Heart right ventricle (tissue), 16 donors: Measurements from ENCODE around the gene HNRNPA1. TPM values are rescaled to one million over a fixed set of nuclear protein-coding genes. Genes with fewer than 3 reads are reported as not detected.

Source experiments
- ATAC-seq, 8 donors: fragments of 200-7000 bp; cut with Tn5 transposase; one replicate each; pipeline ENCODE4 v1.9.1; 2020; ENCODE audit warnings: mild to moderate bottlenecking in 8 of 8, moderate library complexity in 8 of 8, moderate number of reproducible peaks in 1 of 8
- DNase-seq, 2 donors: peaks; one replicate each; pipeline ENCODE4 v3.0.0-alpha.2; 2020
- H3K27ac ChIP-seq, 10 donors: fragments of 200-600 bp; sonication (generic) in 2 of 10; one replicate each; pipeline versions ENCODE4 v1.5.0 to v1.8.0; 2020 to 2022; ENCODE audit warnings: mild to moderate bottlenecking in 3 of 10
- H3K27me3 ChIP-seq, 7 donors: fragments of 200-600 bp; one replicate each; pipeline ENCODE4 v1.8.0; 2021 to 2022; ENCODE audit warnings: mild to moderate bottlenecking in 2 of 7
- H3K36me3 ChIP-seq, 9 donors: fragments of 200-600 bp; sonication (generic) in 1 of 9; one replicate each; pipeline versions ENCODE4 v1.5.0 to v1.8.0; 2020 to 2022; ENCODE audit warnings: mild to moderate bottlenecking in 2 of 9
- H3K4me1 ChIP-seq, 9 donors: fragments of 200-600 bp; sonication (generic) in 1 of 9; one replicate each; pipeline versions ENCODE4 v1.5.0 to v1.8.0; 2020 to 2022; ENCODE audit warnings: mild to moderate bottlenecking in 4 of 9
- H3K4me3 ChIP-seq, 10 donors: fragments of 200-600 bp; sonication (generic) in 2 of 10; one replicate each; pipeline versions ENCODE4 v1.5.0 to v1.8.0; 2020 to 2022; ENCODE audit warnings: mild to moderate bottlenecking in 7 of 10, moderate library complexity in 2 of 10
- H3K9me3 ChIP-seq, 11 donors: fragments of 200-600 bp in 10 of 11; sonication (generic) in 2 of 11; one replicate each; pipeline versions ENCODE4 v1.5.0 to v1.8.0; 2013 to 2022; ENCODE audit warnings: mild to moderate bottlenecking in 2 of 11, control low read depth in 1 of 11, moderate library complexity in 1 of 11
- CTCF ChIP-seq, 9 donors: fragments of 200-600 bp; sonication (generic) in 2 of 9; IDR thresholded peaks; one replicate each; pipeline versions ENCODE4 v1.5.0 to v1.8.0; 2021 to 2022; ENCODE audit warnings: antibody characterized with exemption in 9 of 9, mild to moderate bottlenecking in 5 of 9, moderate library complexity in 1 of 9
- WGBS, 2 donors: extraction: QIAGEN DNeasy Blood & Tissue Kit; methylation state at CpG; one replicate each; pipeline ENCODE4 v1.1.7; 2013; ENCODE audit warnings: inconsistent platforms in 1 of 2; 5-methylcytosine and 5-hydroxymethylcytosine counted together
- intact Hi-C, 10 donors: fragments of 100-400 bp; cut with DNase I; formaldehyde crosslinking; loops; one replicate each; pipeline versions ENCODE4 v1.11.1 to v1.14.2; 2022
- polyA plus RNA-seq, 2 donors: library from polyadenylated mRNA; stranded (reverse); fragments of 200-250 nt; gene quantifications; one replicate each; pipeline ENCODE4 v1.2.3, GENCODE V29; 2013
- total RNA-seq, 10 donors: library from RNA; stranded (reverse); fragmentation: NEBNext Ultra II Directional in 3 of 10; extraction: Animal tissue kit (Norgen Biotek cat#: 25700) in 3 of 10; gene quantifications; one replicate each; pipeline versions ENCODE4 v1.2.1 to v1.2.4, GENCODE V29; 2021 to 2023
- donor health status: Arrhythmogenic right ventricular cardiomyopathy.
- donor health status: ischemic (EF 13 %, LVEDD 7.1; RV severe dilation, severe dysfunction).
- donor health status: healthy with polysubstance abuse.
- donor health status: DM: no; HTN: yes; CAD: no.
- donor health status: DM: no; HTN: no; CAD: no.
- donor health status: ischemic (EF 25% LVEDD 6.9; RV normal size, moderate dysfunction).
- donor health status: ischemic (EF 25% LVEDD 5.7; RV mildly dilated, moderate dysfunction).
- donor health status: healthy.
- donor health status: DM: yes; HTN: yes; CAD: no.
- donor health status: Ischemic cardiomyopathy.
- donor health status: ischemic (EF 35%, LVEDD 5.7; RV mildly dilated, moderate dysfunction).
- donor health status: nonischemic (EF 11% LVEDD 7.7; RV severe dilation, severe dysfunction).
- donor health status: DM: yes; HTN: yes; CAD: no.
- donor health status: PGD.
- donor health status: ischemic (EF 29% LVEDD 5.4; RV normal size, mild dysfunction).
- donor health status: nonischemic (EF 23%, LVEDD 6.1; RV moderate dilation, normal function).

Gene HNRNPA1
- total and polyA plus RNA-seq, 12 donors: 353 to 641 (median 462) TPM

GRCh38 chr12:54239620-54240019 is 40.9 kb upstream of the HNRNPA1 start:
- DNase-seq (no peak), ATAC-seq (no peak)
- Histone ChIP-seq H3K9me3 (no peaks in the 10 kb centered on the region), H3K27me3 (no peaks in the 10 kb centered on the region), H3K36me3 (peaks cover 0 to 93% (median 36%) of the 10 kb centered on the region in 9 donors), H3K4me1 (peaks cover 0 to 12% (median 0%) of the 10 kb centered on the region in 9 donors), H3K27ac (no peak overlapping the region), H3K4me3 (no peak overlapping the region)
- intact Hi-C loops: no loop called here
- TF ChIP-seq CTCF (IDR thresholded peaks at IDR 0.05): no peak

- intact Hi-C loops: no loop called here
- H3K4me1 ChIP-seq: peaks cover 0 to 17% (median 3%) of the 10 kb centered on the region in 9 donors
- WGBS, 2 donors: 81% methylated on average over 2 of the region's 2 CpGs
- DNase-seq: no peak
- no peak overlapping the region for H3K4me3 ChIP-seq
- H3K27ac ChIP-seq: peak overlapping the region in 1 of 10 donors; percentile 35
- ATAC-seq: no peak
- H3K9me3 ChIP-seq: no peaks in the 10 kb centered on the region
- TF ChIP-seq CTCF (IDR thresholded peaks at IDR 0.05): no peak
- no peaks in the 10 kb centered on the region for H3K27me3 ChIP-seq
- H3K36me3 ChIP-seq: peaks cover 0 to 97% (median 39%) of the 10 kb centered on the region in 9 donors
Measured at GRCh38 chr12:54240129-54240528, 40.4 kb upstream of the HNRNPA1 start.

- no peak for TF ChIP-seq CTCF (IDR thresholded peaks at IDR 0.05)
- WGBS, 2 donors: 96 to 97% methylated on average over 2 of the region's 2 CpGs
- ATAC-seq (no peak), DNase-seq (no peak)
- Histone ChIP-seq H3K4me3 (no peak overlapping the region), H3K4me1 (peaks cover 0 to 27% (median 3%) of the 10 kb centered on the region in 9 donors), H3K27me3 (no peaks in the 10 kb centered on the region), H3K27ac (no peak overlapping the region), H3K9me3 (no peaks in the 10 kb centered on the region), H3K36me3 (peaks cover 0 to 99% (median 41%) of the 10 kb centered on the region in 9 donors)
- intact Hi-C loops: no loop called here
Measured at GRCh38 chr12:54240971-54241588, 39.4 kb upstream of the HNRNPA1 start.

GRCh38 chr12:54246011-54246641 is 34.4 kb upstream of the HNRNPA1 start:
- intact Hi-C loops: no loop called here
- peak in 4 of 8 donors; percentile 50 to 68 (median 60) for ATAC-seq
- peaks cover 0 to 33% (median 12%) of the 10 kb centered on the region in 9 donors for H3K4me1 ChIP-seq
- no peaks in the 10 kb centered on the region for H3K27me3 ChIP-seq
- H3K4me3 ChIP-seq: no peak overlapping the region
- H3K9me3 ChIP-seq: no peaks in the 10 kb centered on the region
- DNase-seq: no peak
- no peak for TF ChIP-seq CTCF (IDR thresholded peaks at IDR 0.05)
- H3K27ac ChIP-seq: peak overlapping the region; percentile 14 to 83 (median 69)
- peaks cover 0 to 92% (median 26%) of the 10 kb centered on the region in 9 donors for H3K36me3 ChIP-seq
- WGBS, 2 donors: 51 to 65% methylated on average over 6 of the region's 6 CpGs
